ENCODE measurements around the gene SPCS2.
"Not testable (repeated sequence)": the region's sequence is repeated elsewhere in the genome, so short reads cannot be mapped to it uniquely, and the experiment has no call there.

Gene SPCS2

GRCh38 chr11:74950374-74950969, 1.4 kb downstream of the SPCS2 start:
- DNase-seq (ENCODE audit: low spot score): no peak

DNA sequence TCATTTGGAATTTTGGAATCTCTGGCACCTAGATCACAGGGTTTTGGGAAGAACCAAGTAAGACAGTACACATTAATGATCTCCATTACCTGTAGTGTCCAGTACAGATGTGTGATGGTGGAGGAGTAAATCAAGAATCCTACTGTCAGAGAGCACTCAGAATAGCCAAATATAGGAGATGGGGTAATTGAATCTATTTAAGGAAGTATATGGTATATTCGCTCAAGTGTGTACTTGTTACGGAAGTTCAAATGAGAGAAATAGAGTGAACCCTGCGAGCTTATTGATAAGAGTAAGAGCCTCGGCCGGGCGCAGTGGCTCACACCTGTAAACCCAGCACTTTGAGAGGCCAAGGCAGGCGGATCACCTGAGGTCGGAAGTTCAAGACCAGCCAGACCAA, 2.2 kb downstream of the SPCS2 start:
- no peak for DNase-seq (ENCODE audit: low spot score)

- DNase-seq (ENCODE audit: low spot score): no peak
These were observed 3.7 kb downstream of the SPCS2 start for GRCh38 chr11:74952752-74953151.

- no peak for DNase-seq (ENCODE audit: low spot score)
These were observed 4.4 kb downstream of the SPCS2 start for GRCh38 chr11:74953451-74953850.

- no peak for DNase-seq (ENCODE audit: low spot score)
These were observed 5.1 kb downstream of the SPCS2 start for GRCh38 chr11:74954199-74954598.

DNA sequence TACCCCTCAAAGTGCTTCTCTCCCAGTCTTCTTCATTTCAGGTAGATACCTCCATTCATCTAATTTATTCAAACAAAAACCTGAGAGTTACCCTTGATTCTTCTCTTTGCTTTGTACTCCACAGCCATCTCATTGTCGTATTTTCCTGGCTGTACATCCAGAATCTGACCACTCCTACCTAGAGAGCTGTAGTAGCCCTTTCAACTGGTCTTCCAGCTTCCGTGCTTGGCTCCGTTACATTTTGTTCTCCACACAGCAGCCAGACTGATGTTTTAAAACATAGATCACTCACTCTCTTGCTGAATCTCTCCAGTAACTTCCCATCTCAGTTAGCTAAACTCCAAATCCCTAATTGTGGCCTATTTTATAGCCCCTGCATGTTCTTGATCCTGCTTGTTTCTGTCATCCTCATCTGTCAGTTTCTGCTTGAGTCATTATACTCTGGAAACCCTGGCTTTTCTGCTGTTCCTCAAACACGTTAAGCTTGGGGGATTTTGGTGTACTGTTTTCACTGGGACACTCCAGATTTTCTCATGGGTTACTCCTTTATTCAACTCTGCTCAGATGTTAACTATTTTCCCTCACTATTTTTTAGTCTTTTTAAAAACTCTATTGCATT, 7.4 kb downstream of the SPCS2 start:
- DNase-seq (ENCODE audit: low spot score): no peak

DNA sequence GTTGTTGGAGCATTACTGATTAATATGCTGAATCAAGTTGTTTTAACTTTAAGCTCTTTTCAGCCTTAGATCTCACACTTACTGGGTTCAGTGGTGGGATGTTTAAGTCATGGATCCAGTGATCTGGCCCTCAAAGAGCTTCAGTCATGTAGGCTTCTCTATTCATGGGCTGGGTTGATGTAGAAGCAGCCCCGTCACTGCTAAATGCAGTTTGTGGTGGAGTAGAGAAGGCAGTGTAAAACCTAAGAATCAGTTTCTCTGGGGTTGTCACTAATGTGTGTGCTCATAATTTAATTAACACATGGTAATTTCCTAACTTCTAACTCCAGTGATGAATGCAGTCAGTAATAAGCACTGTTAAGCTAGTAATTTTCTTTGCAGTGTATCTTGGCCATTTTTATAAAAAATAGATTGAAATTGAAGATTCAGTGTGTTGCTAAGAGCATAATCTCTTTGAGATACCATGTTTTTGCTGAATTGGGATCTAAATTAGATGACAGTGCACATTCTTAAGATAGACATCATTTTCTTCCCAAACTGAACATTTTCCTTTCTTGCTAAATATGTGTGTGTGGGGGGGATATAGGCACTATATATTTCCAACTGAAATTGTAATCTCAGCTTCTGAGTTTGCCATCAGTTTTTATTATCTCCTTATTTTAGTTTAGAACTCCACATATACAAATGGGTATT, 9.0 kb downstream of the SPCS2 start:
- no peak for DNase-seq (ENCODE audit: low spot score)

- DNase-seq (ENCODE audit: low spot score): not testable (repeated sequence)
These were observed 11.1 kb downstream of the SPCS2 start for GRCh38 chr11:74960128-74960527.

GRCh38 chr11:74966651-74967050, 17.6 kb downstream of the SPCS2 start:
- no peak for DNase-seq (ENCODE audit: low spot score)

GRCh38 chr11:74970852-74971395, 21.9 kb downstream of the SPCS2 start:
- no peak for DNase-seq (ENCODE audit: low spot score)

- DNase-seq (ENCODE audit: low spot score): no peak
These were observed 22.4 kb downstream of the SPCS2 start for GRCh38 chr11:74971424-74971823.

DNA sequence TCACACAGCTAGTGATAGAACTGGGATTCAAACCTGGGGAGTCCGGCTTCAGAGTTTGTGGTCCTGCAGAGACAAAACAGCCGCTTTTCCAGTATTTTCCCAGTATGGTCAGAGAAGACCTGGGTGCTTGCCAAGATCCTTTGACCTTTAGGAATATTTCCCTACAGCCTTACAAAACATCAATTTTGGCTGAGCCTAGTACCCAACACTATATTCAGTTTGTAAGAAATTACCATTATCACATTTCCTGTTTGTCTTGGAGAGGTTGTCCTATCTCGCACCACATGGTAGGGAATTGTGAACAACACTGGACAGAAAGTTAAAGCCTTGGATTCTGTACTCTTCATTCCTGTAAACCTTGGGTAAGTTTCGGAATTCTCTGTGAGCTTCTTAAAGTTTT, 29.0 kb downstream of the SPCS2 start:
- no peak for DNase-seq (ENCODE audit: low spot score)

DNA sequence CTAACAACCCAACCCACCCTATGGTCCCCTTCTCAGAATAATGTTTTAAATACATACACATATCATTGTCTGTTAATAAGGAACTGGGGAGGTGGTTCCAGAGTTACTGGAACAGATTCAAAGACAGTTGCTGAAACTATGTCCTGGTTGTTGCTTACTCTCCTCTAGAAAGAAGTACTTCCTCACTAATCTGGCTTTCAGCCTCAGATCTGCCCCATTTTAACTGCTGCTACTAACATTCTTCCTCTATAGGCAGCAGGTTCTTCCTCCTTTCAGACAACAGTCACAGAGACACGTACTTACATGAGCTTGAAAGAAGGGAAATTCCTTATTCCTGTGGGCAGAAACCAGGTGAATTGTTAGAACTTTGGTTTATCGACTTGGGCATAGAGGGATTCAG, 31.6 kb downstream of the SPCS2 start:
- DNase-seq (ENCODE audit: low spot score): no peak

DNA sequence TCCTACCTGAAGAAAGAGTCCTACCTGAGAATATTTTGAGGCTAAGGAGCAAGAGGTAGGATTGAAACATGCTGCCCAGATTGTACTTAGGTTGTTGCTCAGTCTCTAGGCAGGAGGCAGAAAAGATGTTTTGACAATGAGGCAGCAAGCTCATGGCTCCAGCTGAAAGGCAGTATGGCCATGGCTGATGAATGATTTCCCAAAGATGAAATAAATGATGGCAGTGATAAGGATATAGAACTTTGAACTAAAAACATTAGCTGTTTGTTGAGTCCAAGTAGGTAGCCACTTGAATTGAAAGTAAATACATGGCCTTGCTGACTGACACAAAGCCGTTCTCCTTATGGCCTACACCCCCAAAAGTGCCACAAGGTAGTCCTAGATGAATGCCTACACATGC, 32.8 kb downstream of the SPCS2 start:
- DNase-seq (ENCODE audit: low spot score): no peak

DNA sequence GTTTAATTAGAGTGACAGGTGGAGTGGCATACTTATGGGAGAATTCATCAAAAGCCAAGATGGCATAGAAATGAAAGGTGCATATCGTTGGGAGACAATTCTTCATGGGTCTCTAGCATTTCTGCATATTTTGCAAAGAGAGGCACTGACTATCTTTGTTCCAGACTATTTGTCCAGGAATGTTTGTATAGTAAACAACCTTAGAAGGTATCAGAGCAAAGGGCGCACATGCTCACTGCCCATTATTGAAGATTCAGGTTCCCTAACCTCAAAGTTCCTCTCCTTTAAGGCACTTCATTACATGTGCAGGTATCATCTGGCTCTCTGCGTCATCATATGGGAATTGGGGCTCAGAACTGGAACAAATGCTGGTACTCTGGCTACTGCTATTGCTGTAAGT, 35.0 kb downstream of the SPCS2 start:
- no peak for DNase-seq (ENCODE audit: low spot score)

- DNase-seq (ENCODE audit: low spot score): no peak
These were observed 35.7 kb downstream of the SPCS2 start for GRCh38 chr11:74984730-74985129.

DNA sequence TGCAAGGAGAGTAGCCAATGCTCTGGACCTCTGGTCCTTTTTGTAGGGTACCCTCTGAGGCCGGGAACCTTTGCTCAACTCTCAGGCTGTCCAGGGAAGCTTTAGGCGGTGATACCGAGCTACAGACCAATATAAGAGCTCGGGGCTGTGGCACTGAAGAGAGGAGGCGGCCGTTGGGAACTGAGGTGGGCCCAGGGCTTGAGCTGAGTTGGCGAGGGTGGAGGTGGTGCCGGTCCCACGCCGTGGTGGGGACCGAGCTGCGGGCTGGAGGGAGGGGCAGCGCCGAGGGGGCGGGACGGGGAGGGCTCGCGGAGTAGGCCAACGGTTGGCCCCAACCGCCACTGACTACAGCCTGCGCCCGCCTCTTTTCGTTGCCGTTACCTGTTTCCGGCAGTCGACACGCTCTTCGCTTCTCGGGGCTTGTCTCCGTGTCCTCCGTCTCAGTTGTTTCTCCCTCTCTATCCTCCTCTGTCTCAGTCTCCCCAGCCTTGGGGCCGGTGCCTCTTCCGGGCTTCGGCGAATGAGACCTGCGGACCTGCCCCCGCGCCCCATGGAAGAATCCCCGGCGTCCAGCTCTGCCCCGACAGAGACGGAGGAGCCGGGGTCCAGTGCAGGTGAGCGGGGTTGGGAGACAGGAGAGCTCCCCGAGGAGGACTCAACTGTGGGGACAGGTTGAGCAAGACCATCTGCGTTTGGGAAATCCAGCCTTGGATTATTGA, 39.6 kb downstream of the SPCS2 start, which contains the start of gene NEU3:
NEU3 (plus strand) TSS at position 393 of the 719 bp plus-strand sequence; CDS start at position 521, 128 bp downstream.
- peak; percentile 85 for DNase-seq (ENCODE audit: low spot score)

- DNase-seq (ENCODE audit: low spot score): no peak
These were observed 40.2 kb downstream of the SPCS2 start for GRCh38 chr11:74989260-74989638.

DNA sequence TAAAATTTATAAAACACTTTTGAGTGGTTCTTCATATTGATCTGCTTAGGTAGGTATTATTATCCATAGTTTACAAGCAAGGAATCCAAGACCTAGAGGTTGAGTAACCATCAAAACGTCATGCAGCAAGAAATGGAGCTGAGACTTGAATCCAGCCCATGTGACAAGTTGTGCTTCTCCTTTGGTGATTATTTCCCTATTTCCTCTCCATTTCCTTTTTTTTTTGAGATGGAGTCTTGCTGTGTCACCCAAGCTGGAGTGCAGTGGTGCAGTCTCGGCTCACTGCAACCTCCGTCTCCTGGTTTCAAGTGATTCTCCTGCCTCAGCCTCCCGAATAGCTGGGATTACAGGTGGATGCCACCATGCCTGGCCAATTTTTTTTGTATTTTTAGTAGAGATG, 41.1 kb downstream of the SPCS2 start:
- DNase-seq (ENCODE audit: low spot score): not testable (repeated sequence)

DNA sequence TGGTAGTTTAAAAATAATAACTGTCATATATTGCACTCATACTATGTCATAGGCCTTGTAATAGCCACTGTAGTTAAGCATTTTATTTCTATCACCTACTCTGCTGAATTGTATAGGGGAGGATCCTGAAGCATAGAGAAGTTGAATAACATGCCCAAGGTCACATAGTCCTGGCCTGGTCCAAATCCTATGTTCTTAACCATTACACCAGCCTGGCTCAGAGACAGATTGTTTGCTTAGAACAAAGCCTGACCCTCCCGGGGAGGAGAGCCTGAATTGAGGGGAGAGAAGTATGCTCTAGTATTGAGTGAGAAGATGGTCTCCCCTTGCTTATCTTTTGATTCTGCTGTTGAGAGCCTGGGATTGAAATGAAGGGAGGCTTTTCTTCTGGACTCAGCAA, 41.9 kb downstream of the SPCS2 start:
- no peak for DNase-seq (ENCODE audit: low spot score)

- no peak for DNase-seq (ENCODE audit: low spot score)
These were observed 43.8 kb downstream of the SPCS2 start for GRCh38 chr11:74992852-74993251.

DNA sequence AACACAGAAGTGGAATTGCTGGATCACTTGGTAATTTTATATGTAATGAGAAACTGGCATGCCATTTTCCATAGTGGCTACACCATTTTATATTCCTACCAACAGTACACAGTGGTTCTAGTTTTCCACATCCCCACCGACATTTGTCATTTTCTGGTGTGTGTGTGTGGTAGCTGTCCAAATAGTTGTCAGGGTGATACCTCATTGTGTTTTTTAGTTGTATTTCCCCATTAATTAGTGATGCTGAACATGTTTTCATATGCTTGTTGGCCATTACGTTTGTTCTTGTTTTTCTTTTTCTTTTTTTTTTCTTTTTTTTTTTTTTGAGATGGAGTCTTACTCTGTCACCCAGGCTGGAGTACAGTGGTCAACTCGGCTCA, 51.9 kb downstream of the SPCS2 start:
- no peak for DNase-seq (ENCODE audit: low spot score)

GRCh38 chr11:75001686-75002085, 52.6 kb downstream of the SPCS2 start:
- DNase-seq (ENCODE audit: low spot score): no peak
